Measurements from ENCODE around the gene LY6G6C. TPM values are rescaled to one million over a fixed set of nuclear protein-coding genes. Genes with fewer than 3 reads are reported as not detected.
A peak's percentile ranks its signal among the peaks of the same experiment; 100 is the strongest.

LY6G6C gene
- total and polyA plus RNA-seq, 2 of the 13 experiments (the other 11 are each of a cell fraction or from before 2014, with no cell fraction given) = 0.15 TPM; not detected in 1

GRCh38 chr6:31734247-31734820, 12.8 kb upstream of the LY6G6C start (continued):
- peak; percentile 63; the same call in 1 of the 2 replicates for TF ChIP-seq TFAP4 (IDR thresholded peaks at IDR 0.05; ENCODE audit: borderline replicate concordance, low read depth)
- no peak for TF ChIP-seq ZIK1 (CRISPR knock-in tag; IDR thresholded peaks at IDR 0.05; ENCODE audit: borderline replicate concordance, low read depth)
- TF ChIP-seq HOXA3 (CRISPR knock-in tag; IDR thresholded peaks at IDR 0.05) = no peak
- 0 out of 2 replicates have a peak, but pooled peaks have one; percentile 27 for TF ChIP-seq PAXIP1 (CRISPR knock-in tag; conservative IDR thresholded peaks at IDR 0.05)
- no peak for TF ChIP-seq NKX3-1 (CRISPR knock-in tag; IDR thresholded peaks at IDR 0.05)
- TF ChIP-seq STAG1 (CRISPR knock-in tag; IDR thresholded peaks at IDR 0.05) = no peak
- no peak for TF ChIP-seq PHB2 (IDR thresholded peaks at IDR 0.05; ENCODE audit: partially characterized antibody)
- TF ChIP-seq MAFK (conservative IDR thresholded peaks at IDR 0.05 in 1 of 2, IDR thresholded peaks at IDR 0.05 in 1 of 2; ENCODE audit: low read length in 2 of 2) = peak in 1 of 2 experiments; percentile 57; a peak in 2 of 4 replicates
- no peak for TF ChIP-seq E2F5 (CRISPR knock-in tag; conservative IDR thresholded peaks at IDR 0.05)
- TF ChIP-seq TFDP2 (CRISPR knock-in tag; IDR thresholded peaks at IDR 0.05) = no peak
- peak; percentile 5 to 11; a peak in 1 of 4 replicates for TF ChIP-seq NR2F1 (CRISPR knock-in tag; IDR thresholded peaks at IDR 0.05)
- TF ChIP-seq THAP8 (CRISPR knock-in tag; IDR thresholded peaks at IDR 0.05; ENCODE audit: borderline replicate concordance) = no peak
- TF ChIP-seq TOE1 (CRISPR knock-in tag; IDR thresholded peaks at IDR 0.05) = no peak
- no peak for TF ChIP-seq ZNF777 (CRISPR knock-in tag; IDR thresholded peaks at IDR 0.05)
- TF ChIP-seq ZNF251 (CRISPR knock-in tag; IDR thresholded peaks at IDR 0.05) = no peak
- TF ChIP-seq REST (IDR thresholded peaks at IDR 0.05; ENCODE audit: borderline replicate concordance in 1 of 2, low read depth in 1 of 2, low read length in 2 of 2) = no peak
- no peak for TF ChIP-seq IRF2 (CRISPR knock-in tag; IDR thresholded peaks at IDR 0.05)
- peak; percentile 87; the same call in 1 of the 2 replicates for TF ChIP-seq ZMAT3 (CRISPR knock-in tag; conservative IDR thresholded peaks at IDR 0.05)
- TF ChIP-seq NFE2L2 (IDR thresholded peaks at IDR 0.05; ENCODE audit: low read length) = peak; percentile 83

Data from HepG2 (cell line).